OCI-LY7 (cell line): Measurements from ENCODE around the gene MAPKAPK3.

ENCODE experiments used
- EZH2phosphoT487 ChIP-seq: fragments of 200-600 bp; sonication (generic); IDR thresholded peaks from 2 replicates; pipeline ENCODE4 v1.6.1; 2018; ENCODE audit warnings: low read depth, borderline replicate concordance, mild to moderate bottlenecking, mixed run types, antibody characterized with exemption, low read length, moderate library complexity, mixed read lengths
- TF ChIP-seq, protein P1 (sequence below): fragments of 200-600 bp; sonication (generic); conservative IDR thresholded peaks from 2 replicates; pipeline ENCODE4 v1.5.1; 2014; ENCODE audit warnings: mild to moderate bottlenecking, antibody characterized with exemption, low read length, moderate library complexity, mixed read lengths

DNA sequence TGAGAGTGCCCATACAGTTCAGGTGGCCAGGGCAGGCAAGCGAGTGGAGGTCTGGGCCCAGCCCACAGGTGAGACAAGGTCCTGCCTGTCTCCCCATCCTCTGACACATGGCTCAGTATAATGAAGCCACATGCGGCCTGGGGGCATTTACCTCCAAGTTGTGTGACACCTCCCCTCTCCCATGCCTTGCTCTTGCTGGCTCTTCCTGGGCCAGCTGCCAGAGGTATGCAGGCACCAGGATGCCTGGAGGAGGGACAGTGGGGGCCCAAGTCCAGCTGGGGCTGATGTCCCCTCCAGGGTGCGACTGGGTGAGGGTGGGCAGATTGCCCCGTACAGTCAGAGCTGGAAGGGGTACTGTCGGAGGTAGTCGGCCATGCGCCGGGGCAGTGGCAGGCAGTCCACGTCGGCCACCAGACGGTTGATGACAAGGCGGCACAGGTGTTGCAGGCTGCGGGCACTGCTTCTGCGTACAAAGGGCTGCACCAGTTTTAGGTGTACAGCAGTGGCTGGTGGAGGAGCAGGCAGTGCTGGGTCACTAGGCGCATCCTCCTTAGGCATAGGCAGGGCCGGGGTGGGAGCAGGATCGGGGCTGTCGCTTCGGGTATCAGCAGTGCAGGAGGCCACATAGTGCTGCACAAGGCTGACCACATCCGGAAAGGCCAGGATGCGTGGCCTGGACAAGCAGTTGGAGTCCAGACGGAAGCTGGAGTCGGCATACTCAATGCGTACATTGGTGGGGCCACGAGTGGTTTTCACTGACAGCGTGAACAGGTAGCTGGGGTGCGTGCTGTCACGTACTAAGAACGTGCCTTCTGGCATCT, 9.5 kb upstream of the MAPKAPK3 start:
- TF ChIP-seq, protein P1, sequence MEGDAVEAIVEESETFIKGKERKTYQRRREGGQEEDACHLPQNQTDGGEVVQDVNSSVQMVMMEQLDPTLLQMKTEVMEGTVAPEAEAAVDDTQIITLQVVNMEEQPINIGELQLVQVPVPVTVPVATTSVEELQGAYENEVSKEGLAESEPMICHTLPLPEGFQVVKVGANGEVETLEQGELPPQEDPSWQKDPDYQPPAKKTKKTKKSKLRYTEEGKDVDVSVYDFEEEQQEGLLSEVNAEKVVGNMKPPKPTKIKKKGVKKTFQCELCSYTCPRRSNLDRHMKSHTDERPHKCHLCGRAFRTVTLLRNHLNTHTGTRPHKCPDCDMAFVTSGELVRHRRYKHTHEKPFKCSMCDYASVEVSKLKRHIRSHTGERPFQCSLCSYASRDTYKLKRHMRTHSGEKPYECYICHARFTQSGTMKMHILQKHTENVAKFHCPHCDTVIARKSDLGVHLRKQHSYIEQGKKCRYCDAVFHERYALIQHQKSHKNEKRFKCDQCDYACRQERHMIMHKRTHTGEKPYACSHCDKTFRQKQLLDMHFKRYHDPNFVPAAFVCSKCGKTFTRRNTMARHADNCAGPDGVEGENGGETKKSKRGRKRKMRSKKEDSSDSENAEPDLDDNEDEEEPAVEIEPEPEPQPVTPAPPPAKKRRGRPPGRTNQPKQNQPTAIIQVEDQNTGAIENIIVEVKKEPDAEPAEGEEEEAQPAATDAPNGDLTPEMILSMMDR = no peak
- TF ChIP-seq EZH2phosphoT487 = no peak
